Stimulated activated CD4-positive, alpha-beta T cell treated with anti-CD3 and anti-CD28 coated beads, Interleukin-2, amount 100 ng/mL, for 4 hours (primary cell): ENCODE results near the gene LIMA1.
"Not testable (repeated sequence)": the region's sequence is repeated elsewhere in the genome, so short reads cannot be mapped to it uniquely, and the experiment has no call there.

Experiments used
- DNase-seq: peaks from one replicate; pipeline ENCODE4 v3.0.0-alpha.2; 2020; ENCODE audit warnings: low read depth

The LIMA1 gene

DNA sequence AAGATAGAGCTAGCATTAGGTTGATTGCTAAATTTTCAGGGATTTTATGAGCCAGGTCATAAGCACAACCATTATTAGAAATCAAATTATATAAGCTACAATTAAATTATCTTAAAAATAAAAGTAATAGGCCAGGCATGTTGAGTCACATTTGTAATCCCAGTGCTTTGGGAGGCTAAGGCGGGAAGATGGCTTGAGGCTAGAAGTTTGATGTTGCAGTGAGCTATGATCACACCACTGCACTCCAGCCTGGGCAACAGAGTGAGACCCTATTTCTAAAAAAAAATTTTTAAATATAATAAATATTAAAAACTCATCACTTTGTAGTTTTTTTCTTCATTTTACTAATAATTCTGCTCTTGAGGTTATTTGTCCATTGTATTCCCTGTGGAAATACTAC, 1.9 kb upstream of the LIMA1 start:
- DNase-seq = no peak

- no peak for DNase-seq
Observed at GRCh38 chr12:50282721-50283228, 545 bp downstream of the LIMA1 start.

DNA sequence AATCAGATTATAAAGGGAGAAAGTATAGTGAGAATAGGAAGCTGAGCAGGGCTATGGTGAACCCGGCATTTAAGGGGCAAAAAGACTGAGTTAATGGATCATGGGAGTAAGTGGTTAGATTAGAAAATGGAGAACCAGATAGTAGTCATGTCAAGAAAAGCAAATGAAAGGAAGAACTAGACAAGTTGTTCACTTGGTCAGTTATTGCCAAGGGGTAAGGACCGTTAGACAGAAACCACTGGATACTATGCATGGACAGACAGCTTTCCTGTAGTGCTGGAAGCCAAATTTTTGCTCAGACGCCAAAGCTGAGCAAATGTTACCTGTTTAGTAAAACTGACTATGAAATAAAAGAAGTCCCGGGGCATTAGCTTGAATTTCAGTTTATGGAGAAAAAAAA, 3.8 kb downstream of the LIMA1 start:
- DNase-seq = no peak

DNA sequence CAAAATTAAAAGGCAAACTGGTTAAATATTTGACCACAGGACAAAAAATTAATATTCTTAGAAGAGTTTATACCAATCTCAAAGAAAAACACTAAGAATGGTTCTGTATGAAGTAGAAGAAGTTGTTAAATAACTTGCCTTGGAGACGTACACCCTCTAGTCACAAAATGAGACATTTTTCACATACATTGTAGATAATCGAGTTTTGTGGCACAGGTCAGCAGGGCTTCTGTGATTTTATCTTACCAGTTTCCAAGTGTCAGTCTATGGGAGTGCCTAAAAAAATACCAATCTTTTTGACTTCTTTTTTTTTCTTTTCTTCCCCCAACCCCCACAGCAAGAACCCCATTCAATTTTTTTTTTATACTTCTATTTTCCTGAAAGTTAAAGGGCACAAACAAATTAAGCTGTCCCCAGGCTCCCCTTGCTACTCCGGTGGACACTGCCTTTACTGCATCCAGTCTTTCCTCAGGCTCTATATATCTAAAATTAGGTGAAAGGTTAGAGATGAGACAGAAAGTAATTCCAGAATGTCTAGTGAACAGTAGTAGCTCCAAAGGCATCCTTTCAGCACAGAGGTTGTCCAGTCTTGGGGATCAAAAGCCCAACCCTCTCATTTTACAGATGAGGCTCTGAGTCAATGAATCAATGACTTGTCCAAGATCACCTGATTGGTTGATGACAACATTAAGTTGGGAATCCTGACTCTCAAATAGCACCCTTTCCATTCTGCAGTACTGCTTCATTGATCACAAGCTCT, 6.2 kb downstream of the LIMA1 start:
- no peak for DNase-seq

DNA sequence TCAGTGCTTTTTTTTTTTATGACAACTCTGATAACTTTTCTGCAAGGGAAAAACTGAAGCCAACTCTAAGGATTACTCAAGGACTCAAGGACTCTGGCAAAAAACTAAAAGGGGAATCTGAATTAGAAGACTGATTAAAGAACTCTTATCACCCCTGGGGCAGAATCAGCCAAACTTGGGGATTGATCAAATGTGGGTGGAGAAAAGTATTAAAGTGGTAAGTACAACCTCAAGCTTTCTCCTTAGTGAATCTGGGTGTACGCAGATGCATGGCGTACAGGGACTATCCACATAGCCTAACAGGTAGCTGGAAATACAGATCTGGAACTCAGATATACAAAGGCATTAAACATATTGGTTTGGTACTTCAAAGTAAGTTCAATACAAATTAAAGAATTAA, 7.3 kb downstream of the LIMA1 start:
- DNase-seq = no peak

DNA sequence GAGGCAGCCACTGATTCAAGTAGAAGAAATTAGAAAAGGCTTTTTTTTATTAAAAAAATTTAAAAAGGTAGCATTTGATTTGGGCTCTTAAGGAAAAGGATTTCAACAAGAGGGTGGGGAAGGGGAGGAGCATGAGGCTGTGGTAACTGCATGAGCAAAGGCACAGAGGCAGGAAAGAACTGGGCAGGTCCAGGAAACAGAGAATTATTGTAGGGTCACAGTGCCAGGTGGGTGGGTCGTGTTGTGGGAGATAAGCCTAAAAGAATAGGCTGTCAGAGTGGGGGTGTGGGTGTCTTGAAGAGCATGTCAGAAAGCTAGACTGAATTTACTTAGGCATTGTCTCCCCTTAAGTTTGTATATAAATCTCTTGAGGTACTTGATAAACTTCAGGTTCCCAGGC, 7.8 kb downstream of the LIMA1 start:
- DNase-seq = no peak

GRCh38 chr12:50275127-50275526, 8.2 kb downstream of the LIMA1 start:
- DNase-seq = not testable (repeated sequence)

GRCh38 chr12:50271724-50272247, 11.5 kb downstream of the LIMA1 start:
- no peak for DNase-seq

DNA sequence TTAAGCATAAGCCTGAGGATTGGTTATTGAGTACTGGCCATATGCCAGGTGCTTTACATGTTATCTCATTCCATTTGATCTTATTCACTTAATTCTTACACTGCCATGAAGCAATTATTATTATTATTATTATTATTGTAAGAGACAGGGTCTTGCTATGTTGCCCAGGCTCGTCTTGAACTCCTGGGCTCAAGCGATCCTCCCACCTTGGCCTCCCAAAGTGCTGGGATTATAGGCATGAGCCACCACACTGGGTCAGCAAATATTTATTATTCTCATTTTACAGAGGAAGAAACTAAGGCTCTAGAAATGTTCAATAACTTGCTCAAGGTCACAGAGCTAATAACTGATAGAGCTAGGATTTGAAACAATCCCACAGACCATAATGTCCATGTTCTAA, 14.8 kb downstream of the LIMA1 start:
- no peak for DNase-seq

DNA sequence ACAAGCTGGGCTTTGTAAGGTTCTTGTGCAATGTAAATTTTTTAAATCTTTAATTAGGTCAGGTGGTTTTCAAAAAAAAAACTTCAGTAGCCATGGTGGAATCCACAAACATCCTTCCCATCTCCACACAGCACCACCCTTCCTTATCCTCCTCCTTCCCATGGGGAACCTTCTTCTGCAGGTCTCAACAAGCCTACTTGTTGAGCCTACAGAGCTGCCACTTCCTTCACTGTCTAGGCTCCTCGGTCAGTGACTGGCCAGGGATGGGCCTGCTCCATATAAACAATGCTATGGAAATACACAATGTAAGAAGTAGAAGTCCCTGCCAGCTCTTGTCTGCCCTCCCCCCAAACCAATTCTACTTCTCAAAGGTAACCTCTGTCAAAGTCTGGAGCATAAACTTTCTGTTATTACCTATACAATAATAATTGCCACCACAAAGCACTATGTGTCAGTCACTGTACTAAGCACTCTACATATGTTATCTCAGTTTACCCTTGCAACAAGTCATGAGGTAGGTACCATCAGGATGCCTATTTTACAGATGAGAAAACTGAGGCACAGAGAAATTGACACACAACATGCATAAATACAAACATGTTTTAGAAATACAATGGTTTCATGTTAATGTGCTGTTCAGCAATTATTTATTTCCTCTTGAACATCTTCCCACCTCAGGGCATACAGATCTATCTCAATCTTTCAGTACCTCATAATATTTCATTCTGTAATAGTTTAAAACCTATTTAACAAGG, 17.4 kb downstream of the LIMA1 start:
- no peak for DNase-seq

- no peak for DNase-seq
Observed at GRCh38 chr12:50263832-50264231, 19.5 kb downstream of the LIMA1 start.

DNA sequence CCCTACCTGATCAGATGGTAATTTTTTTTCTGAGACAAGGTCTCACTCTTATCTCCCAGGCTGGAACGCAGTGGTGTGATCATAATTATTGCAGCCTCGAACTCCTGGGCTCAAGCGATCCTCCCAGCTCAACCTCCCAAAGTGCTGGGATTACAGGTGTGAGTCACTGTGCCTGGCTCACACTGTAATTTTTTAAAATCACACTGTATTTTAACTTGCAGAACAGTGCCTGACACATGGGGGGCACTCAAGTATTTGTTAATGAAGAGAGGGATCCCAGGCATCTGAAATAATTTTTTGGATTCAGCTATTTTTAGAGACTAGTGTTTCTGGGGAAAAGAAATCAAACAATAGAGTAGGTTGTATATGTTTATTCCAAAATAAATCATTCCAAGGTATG, 21.7 kb downstream of the LIMA1 start:
- DNase-seq = no peak

DNA sequence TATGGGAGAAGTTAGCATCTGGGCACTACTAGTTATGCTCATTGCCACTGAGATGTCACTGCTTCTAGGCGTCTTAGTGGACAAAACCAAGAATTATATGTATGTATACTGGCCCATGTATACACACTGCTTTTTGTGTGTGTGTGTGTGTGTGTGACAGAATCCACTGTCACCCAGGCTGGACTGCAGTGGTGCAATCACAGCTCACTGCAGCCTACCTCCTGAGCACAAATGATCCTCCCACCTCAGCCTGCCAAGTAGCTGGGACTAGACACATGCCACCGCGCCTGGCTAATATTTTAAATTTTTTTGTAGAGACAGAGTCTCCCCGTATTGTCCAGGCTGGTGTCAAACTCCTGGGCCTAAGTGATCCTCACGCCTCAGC, 25.2 kb downstream of the LIMA1 start:
- DNase-seq = no peak

DNA sequence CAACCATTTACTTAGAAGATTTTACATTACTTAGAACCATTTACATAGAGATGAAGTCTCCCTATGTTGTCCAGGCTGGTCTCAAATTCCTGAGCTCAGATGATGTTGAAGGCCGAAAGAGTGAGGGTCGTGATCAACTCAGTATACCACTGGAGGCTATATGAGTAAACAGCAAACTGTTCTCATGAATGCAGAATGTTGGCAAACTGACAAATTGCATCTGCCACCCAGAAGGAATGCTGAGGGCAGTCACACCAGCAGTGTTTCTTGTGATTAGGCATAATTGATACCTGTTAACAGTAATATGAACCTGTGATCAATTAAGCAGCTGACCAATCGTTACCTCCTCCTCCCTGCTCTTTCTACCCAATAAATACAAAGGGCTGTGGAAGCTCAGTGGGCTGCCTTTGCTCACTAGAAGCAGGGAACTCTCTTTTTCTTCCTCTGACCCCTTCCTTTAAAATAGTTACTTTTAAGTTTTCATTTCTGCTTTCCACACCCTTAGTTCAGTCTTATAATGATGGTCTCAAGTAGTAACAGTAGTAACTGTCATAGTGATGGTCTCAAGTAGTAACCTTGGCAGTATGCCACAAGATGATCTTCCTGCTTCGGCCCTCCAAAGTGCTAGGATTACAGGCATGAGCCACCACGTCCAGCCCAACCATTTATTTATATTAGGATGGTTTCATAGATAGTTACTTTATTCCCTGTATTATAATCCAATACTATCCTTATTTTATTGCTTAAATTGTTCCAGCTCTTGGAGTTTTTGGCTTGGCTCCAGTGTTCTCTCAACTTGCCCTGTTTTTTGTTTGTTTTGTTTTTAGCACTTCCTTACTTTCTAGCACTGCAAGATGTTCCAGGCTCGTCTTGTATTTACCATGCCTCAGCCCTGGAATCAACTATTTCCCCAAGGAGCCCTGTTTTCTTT, 25.8 kb downstream of the LIMA1 start:
- DNase-seq = no peak

GRCh38 chr12:50256761-50257160, 26.6 kb downstream of the LIMA1 start:
- DNase-seq = no peak

GRCh38 chr12:50252977-50253602, 30.2 kb downstream of the LIMA1 start:
- DNase-seq = no peak

DNA sequence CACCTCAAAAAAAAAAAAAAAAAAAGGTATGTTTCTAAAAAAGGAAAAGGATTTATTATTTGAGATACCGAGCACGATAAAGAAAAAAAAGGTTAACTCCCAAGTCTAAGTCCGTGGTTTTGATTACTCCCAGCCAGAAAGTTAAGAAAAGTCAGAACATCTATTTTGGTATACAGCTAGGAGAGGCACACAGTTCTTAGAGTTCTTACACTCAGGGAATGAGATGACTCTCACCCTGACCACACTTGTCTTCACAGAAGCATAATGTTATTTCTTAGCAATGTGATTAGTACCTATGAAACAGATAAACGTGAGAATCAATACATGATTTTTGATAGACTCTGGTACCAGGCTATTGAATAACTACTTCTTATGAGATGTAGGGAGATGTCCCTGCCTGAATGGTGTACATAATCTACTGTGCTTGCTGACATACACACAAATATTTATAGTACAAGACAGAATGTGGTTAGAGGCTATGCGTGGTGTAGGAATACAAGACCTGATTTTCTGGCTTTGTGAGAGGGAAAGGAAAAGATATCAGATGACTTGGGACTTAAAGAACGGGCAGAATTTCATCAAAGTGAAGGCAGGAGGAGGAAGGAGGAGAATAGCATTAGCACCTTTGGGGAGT, 31.6 kb downstream of the LIMA1 start:
- DNase-seq = no peak

GRCh38 chr12:50249464-50250182, 33.7 kb downstream of the LIMA1 start:
- no peak for DNase-seq

DNA sequence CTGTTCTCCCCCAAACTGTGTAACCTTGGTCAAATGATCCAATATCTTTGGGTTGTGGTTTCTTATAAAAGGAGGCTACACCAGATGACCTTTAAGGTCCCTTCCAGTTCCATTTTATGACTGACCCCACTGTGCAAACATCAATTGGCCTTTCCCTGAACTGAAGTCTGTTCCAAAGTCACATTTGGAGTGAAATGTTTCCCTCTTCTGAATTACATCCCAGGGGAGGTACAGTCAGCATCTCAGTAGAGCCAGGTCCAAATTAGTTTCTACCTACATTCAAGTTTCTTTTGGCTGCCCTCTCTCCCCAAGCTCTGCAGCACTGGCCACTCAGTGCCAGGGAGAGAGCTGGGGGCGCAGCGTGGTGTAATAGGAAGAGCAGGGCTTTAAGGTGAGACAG, 34.4 kb downstream of the LIMA1 start:
- no peak for DNase-seq

- no peak for DNase-seq
Observed at GRCh38 chr12:50248411-50248810, 34.9 kb downstream of the LIMA1 start.
